Sciatic nerve (tissue), 2 donors: ENCODE results near the gene ESRP2. TPM values are rescaled to one million over a fixed set of nuclear protein-coding genes. Genes with fewer than 3 reads are reported as not detected.

ENCODE experiments used
- ATAC-seq: fragments of 200-7000 bp; cut with Tn5 transposase; one replicate; pipeline ENCODE4 v1.9.1; 2020; ENCODE audit warnings: mild to moderate bottlenecking, moderate library complexity
- DNase-seq: peaks from one replicate; pipeline ENCODE4 v3.0.0-alpha.2; 2020; ENCODE audit warnings: low spot score
- intact Hi-C: fragments of 100-400 bp; cut with DNase I; formaldehyde crosslinking; loops from one replicate; pipeline ENCODE4 v1.14.2; 2022
- microRNA-seq: library from miRNA; unstranded; fragments of <30 nt; microRNA quantifications from one replicate; pipeline ENCODE4 v1.2.0, GENCODE V29; 2020
- total RNA-seq: library from RNA; stranded (reverse); fragmentation: NEBNext Ultra II Directional; extraction: Animal tissue kit (Norgen Biotek cat#: 25700); gene quantifications from one replicate; pipeline ENCODE4 v1.2.1, GENCODE V29; 2021
- donor health status: DM: no; HTN: no; CAD: no.
- donor health status: DM: no; HTN: no; CAD: no.

The ESRP2 gene
- total RNA-seq, 1 donor from 2014 or later = 0.36 TPM

GRCh38 chr16:68190736-68191510 lies 45.0 kb downstream of the ESRP2 start:
- DNase-seq (no peak), ATAC-seq (no peak)
- intact Hi-C loops = no loop called here

- intact Hi-C loops = no loop called here
- no peak for ATAC-seq
These were observed 45.8 kb downstream of the ESRP2 start for GRCh38 chr16:68190081-68190480.

GRCh38 chr16:68188170-68188569 lies 47.8 kb downstream of the ESRP2 start:
- intact Hi-C loops = no loop called here
- DNase-seq = no peak
- no peak for ATAC-seq

More at GRCh38 chr16:68190081-68190480, 45.8 kb downstream of the ESRP2 start:
- DNase-seq = no peak

GRCh38 chr16:68187505-68187904 lies 48.4 kb downstream of the ESRP2 start:
- ATAC-seq (no peak), DNase-seq (no peak)
- intact Hi-C loops = no loop called here

GRCh38 chr16:68186877-68187276 lies 49.0 kb downstream of the ESRP2 start:
- ATAC-seq (no peak), DNase-seq (no peak)
- intact Hi-C loops = no loop called here

GRCh38 chr16:68183046-68183445 lies 52.9 kb downstream of the ESRP2 start:
- no peak for DNase-seq
- no peak for ATAC-seq
- intact Hi-C loops = no loop called here

DNA sequence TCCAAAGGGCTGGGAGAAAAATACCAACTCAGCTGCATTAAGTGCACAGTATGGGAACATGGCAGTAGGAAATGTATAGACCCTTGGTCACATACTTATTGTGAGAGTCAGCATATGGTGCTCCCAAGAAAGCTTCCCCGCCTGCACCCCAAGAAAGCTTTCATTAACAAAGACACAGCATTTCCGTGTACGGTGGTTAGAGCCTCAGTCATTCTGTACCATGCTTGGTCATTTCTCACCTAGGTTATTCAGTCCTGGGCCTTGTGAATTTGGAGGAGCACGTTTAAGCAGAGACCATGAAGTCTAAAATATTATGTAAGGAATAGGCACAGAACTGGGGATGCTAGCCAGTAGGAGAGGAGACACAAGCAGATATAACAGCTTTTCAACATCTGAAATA lies 56.1 kb downstream of the ESRP2 start:
- intact Hi-C loops = no loop called here
- ATAC-seq = no peak
- no peak for DNase-seq

GRCh38 chr16:68179196-68179795 lies 56.6 kb downstream of the ESRP2 start:
- DNase-seq = no peak
- intact Hi-C loops = no loop called here
- no peak for ATAC-seq

Small RNA genes lying within 50 kb of the gene (microRNA-seq; reads per million reads assigned to microRNA genes)
- not detected for gene MIR6773

Other genes starting within 250 kb of the ESRP2 start
- gene DPEP2, start 236.6 kb downstream of the ESRP2 start, total RNA-seq = 4.4 TPM
- gene DPEP2NB, start 220.2 kb downstream of the ESRP2 start, total RNA-seq = not detected
- gene DDX28, start 212.9 kb downstream of the ESRP2 start, total RNA-seq = 6.3 TPM
- 14.7 TPM for gene DUS2, start 212.8 kb downstream of the ESRP2 start, total RNA-seq
- 66.4 TPM for gene NFATC3, start 150.8 kb downstream of the ESRP2 start, total RNA-seq
- gene PLA2G15, start 9.2 kb upstream of the ESRP2 start, total RNA-seq = 17.4 TPM
- gene SLC7A6, start 28.4 kb upstream of the ESRP2 start, total RNA-seq = 75.5 TPM
- 22.9 TPM for gene SLC7A6OS, start 74.8 kb upstream of the ESRP2 start, total RNA-seq
- gene PRMT7, start 74.9 kb upstream of the ESRP2 start, total RNA-seq = 58.9 TPM
- 1.2 TPM for gene SMPD3, start 212.4 kb upstream of the ESRP2 start, total RNA-seq